Skeletal muscle cell (primary cell): ENCODE results near the gene XPO4.
A peak's percentile ranks its signal among the peaks of the same experiment; 100 is the strongest.
"Not testable (repeated sequence)": the region's sequence is repeated elsewhere in the genome, so short reads cannot be mapped to it uniquely, and the experiment has no call there.

Source experiments
- DNase-seq: peaks from one replicate; pipeline ENCODE4 v3.0.0-alpha.2; 2010; ENCODE audit warnings: low read depth
- H3K4me3 ChIP-seq: 2 replicates; pipeline ENCODE4 v1.5.1; 2011; ENCODE audit warnings: low read depth, mild to moderate bottlenecking, control low read depth, low read length, moderate library complexity

The XPO4 gene

GRCh38 chr13:20902438-20903163 lies at the start of gene XPO4:
Gene XPO4 (minus strand): TSS chr13:20902746. CDS start chr13:20902738, 8 bp downstream.
- DNase-seq, result peak; percentile 39
- H3K4me3 ChIP-seq, result peak within 1 kb of the TSS; percentile 88

- not testable (repeated sequence) for DNase-seq, H3K4me3 ChIP-seq
Measured at GRCh38 chr13:20948001-20948400, 45.5 kb upstream of the XPO4 start.

- H3K4me3 ChIP-seq, result peak overlapping the region; percentile 9
- DNase-seq, result no peak
Measured at GRCh38 chr13:20945952-20946383, 43.4 kb upstream of the XPO4 start.

- DNase-seq, result no peak
- no peak overlapping the region for H3K4me3 ChIP-seq
Measured at GRCh38 chr13:20942938-20943559, 40.5 kb upstream of the XPO4 start.

GRCh38 chr13:20940511-20940910 lies 38.0 kb upstream of the XPO4 start:
- not testable (repeated sequence) for DNase-seq, H3K4me3 ChIP-seq

- no peak overlapping the region for H3K4me3 ChIP-seq
- DNase-seq, result peak; percentile 21
Measured at GRCh38 chr13:20940083-20940482, 37.5 kb upstream of the XPO4 start.

GRCh38 chr13:20939662-20940061 lies 37.1 kb upstream of the XPO4 start:
- no peak for DNase-seq
- no peak overlapping the region for H3K4me3 ChIP-seq

- DNase-seq, result no peak
- no peak overlapping the region for H3K4me3 ChIP-seq
Measured at GRCh38 chr13:20938302-20938701, 35.8 kb upstream of the XPO4 start.

- no peak overlapping the region for H3K4me3 ChIP-seq
- DNase-seq, result no peak
Measured at GRCh38 chr13:20927596-20928257, 25.2 kb upstream of the XPO4 start.

- not testable (repeated sequence) for DNase-seq, H3K4me3 ChIP-seq
Measured at GRCh38 chr13:20925395-20925790, 22.8 kb upstream of the XPO4 start.

GRCh38 chr13:20924758-20925394 lies 22.3 kb upstream of the XPO4 start:
- H3K4me3 ChIP-seq, result no peak overlapping the region
- DNase-seq, result peak; percentile 45

- DNase-seq, result no peak
- H3K4me3 ChIP-seq, result no peak overlapping the region
Measured at GRCh38 chr13:20923272-20923671, 20.7 kb upstream of the XPO4 start.

GRCh38 chr13:20921572-20921971 lies 19.0 kb upstream of the XPO4 start:
- no peak overlapping the region for H3K4me3 ChIP-seq
- DNase-seq, result no peak

GRCh38 chr13:20915676-20916075 lies 13.1 kb upstream of the XPO4 start:
- not testable (repeated sequence) for DNase-seq, H3K4me3 ChIP-seq

- DNase-seq, result no peak
- H3K4me3 ChIP-seq, result no peak overlapping the region
Measured at GRCh38 chr13:20911037-20911436, 8.5 kb upstream of the XPO4 start.

- DNase-seq, result no peak
- H3K4me3 ChIP-seq, result no peak overlapping the region
Measured at GRCh38 chr13:20908714-20909497, 6.4 kb upstream of the XPO4 start.

- DNase-seq, result no peak
- no peak overlapping the region for H3K4me3 ChIP-seq
Measured at GRCh38 chr13:20904908-20905307, 2.4 kb upstream of the XPO4 start.

- no peak for DNase-seq
- peak overlapping the region; percentile 88 for H3K4me3 ChIP-seq
Measured at GRCh38 chr13:20903164-20903475, 574 bp upstream of the XPO4 start.

- H3K4me3 ChIP-seq, result peak overlapping the region; percentile 88
- no peak for DNase-seq
Measured at GRCh38 chr13:20901668-20902437, 693 bp downstream of the XPO4 start.
